GM21529 (cell line): Measurements from ENCODE around the gene P4HA1.

Source experiments
- ATAC-seq: cut with Tn5 transposase; IDR thresholded peaks from one replicate; pipeline ENCODE4 v1.9.1; 2021; ENCODE audit not compliant: unreplicated experiment

Gene P4HA1

DNA sequence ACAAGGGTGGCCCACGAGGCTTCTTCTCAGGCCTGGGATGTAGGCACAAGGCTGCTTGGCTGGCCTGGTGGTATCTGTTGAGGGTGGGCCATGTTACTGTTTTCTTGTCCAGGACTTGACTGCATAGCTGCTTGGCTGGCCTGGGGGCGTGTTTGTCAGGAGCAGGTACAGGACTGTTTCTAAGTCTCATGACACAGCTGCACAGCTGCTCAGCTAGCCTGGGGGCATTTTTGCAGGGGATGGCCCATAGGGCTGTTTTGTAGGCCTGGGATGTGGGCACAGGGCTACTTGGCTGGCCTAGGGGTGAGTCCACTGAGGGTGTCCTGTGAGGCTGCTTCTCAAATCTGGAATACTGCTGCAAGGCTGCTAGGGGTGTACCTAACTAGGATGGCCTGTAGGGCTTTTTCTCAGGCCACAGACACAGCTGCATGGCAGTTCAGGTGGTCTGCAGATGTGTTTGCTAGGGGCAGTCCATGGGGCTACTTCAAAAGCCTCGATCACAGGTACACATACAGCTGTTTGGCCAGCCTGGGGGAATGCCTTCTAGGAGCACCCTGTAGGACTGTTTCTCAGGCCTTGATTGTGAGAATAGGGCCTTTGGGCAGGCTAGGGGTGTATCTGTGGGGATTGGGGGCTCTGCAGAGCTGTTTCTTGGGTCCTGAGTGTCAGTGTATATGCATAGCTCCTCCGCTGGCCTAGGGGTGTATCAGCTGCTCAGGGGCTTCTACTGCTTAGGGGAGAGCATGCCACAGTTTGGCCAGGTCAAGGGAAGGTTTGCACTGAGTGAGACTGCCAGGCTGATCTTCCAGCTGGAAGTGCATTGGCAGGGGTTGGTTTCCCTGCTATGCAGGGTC lies 115.4 kb downstream of the P4HA1 start:
- ATAC-seq: no peak

DNA sequence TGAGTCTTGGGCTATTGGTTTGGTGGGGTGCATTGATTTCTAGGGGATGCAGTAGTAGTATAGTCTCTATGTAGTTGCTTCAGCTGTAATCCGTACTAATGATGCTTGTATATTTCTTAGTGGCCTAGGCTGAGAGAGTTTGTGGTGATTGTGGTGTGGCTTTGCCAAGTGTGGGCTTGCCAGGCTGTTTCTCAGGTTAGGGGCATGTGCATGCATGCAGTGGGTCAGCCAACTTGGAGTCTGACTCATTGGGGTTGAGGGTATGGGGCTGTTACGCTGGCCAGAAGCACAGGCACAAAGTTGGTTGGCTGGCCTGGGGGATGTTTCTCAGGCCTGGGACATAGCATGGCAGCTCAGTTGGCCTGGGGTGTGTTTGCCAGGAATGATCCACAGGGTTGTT lies 116.3 kb downstream of the P4HA1 start:
- no peak for ATAC-seq

DNA sequence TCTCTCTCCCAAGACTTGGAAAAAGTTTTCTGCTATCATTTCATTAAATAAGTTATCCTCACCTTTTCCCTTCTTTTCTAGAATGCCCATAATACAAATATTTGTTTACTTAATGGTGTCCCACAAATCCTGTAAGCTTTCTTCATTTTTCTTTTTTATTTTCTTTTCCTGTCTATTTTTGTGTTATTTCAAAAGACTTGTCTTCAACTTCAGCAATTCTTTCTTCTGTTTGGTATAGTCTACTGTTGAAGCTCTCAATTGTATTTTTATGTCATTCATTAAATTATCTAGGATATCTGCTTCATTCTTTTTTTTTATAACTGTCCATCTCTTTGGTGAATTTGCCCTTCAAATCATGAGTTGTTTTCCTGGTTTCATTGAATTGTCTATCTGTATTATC lies 117.0 kb downstream of the P4HA1 start:
- no peak for ATAC-seq

DNA sequence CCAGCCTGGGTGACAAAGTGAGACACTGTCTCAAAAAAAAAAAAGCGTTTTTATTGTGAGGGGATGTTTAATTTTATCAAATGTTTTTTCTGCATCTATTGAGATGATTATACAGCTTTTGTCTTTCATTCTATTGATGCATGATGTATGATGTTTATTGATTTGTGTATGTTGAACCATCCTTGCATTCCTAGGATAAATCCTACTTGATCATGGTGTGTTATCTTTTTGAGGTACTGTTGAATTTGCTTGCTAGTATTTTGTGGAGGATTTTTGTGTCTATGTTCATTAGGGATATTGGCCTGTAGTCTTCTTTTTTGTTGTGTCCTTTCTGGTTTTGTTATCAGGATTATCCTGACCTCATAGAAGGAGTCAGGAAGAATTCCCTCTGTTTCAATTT lies 119.8 kb downstream of the P4HA1 start:
- no peak for ATAC-seq
